HG03039 (cell line): Measurements from ENCODE around the gene MRPL24.

Experiments
- ATAC-seq: cut with Tn5 transposase; IDR thresholded peaks from one replicate; pipeline ENCODE4 v1.9.1; 2021; ENCODE audit warnings: mild to moderate bottlenecking, moderate library complexity; ENCODE audit not compliant: unreplicated experiment

MRPL24 gene

GRCh38 chr1:156693848-156694689 lies 46.8 kb downstream of the MRPL24 start:
- ATAC-seq, result no peak

- ATAC-seq, result no peak
Measured at GRCh38 chr1:156692925-156693847, 47.7 kb downstream of the MRPL24 start.

DNA sequence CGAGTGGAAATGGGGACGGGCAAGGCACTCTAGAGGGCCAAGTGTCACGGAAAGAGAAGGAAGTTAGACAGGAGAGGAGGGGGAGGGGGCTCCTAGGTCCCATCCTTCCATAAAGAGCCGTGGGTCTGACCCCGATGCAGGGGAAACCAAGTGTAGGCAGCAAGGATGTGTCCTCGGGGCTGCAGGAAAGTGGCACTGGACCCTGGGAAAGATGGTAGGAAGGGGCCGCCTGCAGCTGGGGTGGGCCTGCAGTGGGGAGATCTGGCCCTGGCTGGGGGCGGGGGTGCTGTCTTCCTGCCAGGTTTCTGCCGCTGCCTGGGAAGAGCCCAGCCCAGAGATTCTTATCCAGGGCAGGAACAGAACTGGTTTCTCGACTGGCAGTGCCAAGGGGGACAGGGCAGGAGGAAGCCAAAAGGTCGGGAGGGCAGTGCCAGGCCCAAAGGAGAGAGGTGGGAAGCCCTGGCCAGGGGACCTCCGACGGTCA lies 48.4 kb downstream of the MRPL24 start:
- ATAC-seq, result no peak

- no peak for ATAC-seq
Measured at GRCh38 chr1:156691665-156692440, 49.0 kb downstream of the MRPL24 start.

DNA sequence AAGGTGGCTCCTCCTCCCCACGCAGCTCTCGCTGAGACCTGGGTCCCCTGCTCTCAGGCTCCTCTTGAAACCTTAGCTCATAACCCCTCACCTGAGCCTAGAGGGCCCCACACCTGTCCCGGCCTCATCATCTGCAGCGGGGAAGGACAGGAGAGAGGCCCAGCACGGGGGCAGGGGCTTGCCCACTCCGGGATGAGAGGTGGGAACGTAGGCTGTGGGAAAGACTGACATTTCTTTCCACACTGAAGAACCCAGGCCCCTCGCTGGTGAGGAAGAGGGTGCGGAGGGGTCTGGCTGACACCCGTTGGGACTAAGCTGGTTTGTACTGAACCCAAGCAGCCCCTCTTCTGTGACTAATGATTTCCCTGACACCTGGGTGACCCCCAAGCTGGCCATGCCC lies 49.7 kb downstream of the MRPL24 start:
- no peak for ATAC-seq

DNA sequence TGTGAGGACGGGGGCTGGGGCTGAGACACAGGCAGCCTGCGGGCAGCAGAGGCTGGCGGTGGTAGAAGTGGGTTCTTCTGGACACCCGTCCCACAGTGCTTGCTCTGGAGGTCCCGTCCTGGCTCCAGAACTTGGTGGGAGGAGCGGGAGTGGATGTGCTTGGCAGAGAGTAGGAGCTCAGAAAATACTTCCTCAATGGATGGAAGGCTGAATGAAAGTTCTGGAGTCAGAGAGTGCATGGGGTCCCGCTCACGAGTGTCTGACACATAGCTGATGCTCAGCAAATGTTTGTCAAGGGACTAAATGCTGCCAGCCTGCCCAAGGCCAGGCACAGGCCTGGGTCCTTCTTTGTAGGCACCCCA lies 50.2 kb downstream of the MRPL24 start:
- ATAC-seq, result no peak

DNA sequence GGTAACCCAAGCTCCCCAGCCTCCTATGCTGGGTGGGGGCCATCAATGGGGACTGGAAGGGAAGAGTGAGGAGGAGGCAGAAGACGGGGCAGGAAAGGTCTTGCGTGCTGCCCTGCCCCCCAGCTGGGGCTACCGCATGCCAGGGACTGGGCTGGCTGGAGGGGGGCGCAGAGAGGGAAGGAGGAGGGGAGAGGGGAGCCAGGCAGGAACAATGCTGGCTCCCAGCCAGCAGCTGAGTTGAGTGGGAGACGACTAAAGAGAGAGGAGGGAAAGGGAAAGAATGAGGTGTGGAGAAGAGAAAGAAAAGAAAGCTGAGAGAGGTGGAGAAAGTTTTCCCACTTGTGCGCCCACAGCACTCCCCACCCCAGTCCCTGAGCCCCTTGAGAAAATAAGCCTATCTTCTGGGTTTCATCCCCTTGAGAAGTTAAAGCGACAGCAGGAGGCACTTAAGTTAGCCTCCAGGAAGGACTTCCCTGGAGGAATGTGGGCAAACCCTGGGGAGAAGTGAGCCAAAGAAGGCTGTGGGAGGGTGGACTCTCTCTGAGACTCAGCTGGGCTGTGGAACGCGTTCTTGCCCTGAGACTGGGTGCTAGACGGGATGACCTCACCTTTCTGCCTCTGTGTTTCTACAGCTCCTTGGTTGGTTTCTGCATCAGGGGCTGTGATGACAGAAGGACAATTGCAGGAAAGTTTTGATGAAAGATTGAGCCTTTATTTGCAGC lies 50.8 kb downstream of the MRPL24 start:
- ATAC-seq, result no peak

DNA sequence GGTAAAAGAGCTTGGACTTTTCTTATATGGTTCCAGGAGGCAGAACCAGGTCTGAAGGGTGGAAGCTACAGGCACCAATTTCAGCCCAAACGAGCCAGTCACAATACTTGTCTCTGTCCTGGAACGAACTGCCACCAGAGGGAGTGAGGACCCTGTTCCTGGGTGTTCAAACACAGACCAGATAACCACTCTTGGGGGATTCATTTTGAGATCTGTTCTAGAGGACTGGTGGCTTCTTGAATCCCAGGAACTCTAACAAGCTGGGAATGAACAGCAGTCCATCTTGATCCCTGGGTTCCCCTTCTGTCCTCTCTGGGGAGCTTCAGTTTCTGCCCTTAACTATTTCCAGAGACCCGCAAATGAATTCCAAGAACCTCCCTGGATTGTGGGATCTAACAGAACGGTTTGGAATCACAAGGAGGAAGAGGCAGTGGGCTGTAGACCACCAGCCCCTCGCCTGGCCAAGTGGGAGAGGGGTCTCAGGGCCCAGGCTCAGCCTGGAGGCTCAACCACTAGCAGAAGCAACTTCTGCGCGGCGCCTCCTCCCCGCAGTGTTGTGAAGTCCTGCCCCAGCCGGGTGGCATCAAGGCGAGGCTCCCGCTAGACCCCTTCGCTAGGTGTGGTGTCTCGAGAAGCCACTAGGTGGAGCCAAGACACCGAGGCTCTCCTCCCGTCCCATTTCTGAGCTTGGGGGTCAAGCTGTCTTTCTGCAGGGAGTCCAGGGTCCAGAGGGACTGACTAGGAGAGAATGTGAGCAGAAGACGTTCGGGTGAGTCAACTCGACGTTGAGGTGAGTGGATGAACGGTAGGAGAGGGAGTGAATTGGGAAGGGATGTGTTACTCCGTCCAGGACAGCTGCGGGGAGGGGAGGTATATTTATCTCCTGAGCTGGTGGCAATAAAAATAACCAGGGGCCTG lies 51.6 kb downstream of the MRPL24 start:
- ATAC-seq, result no peak
